Measurements from ENCODE around the gene SH3BP1.

DNA sequence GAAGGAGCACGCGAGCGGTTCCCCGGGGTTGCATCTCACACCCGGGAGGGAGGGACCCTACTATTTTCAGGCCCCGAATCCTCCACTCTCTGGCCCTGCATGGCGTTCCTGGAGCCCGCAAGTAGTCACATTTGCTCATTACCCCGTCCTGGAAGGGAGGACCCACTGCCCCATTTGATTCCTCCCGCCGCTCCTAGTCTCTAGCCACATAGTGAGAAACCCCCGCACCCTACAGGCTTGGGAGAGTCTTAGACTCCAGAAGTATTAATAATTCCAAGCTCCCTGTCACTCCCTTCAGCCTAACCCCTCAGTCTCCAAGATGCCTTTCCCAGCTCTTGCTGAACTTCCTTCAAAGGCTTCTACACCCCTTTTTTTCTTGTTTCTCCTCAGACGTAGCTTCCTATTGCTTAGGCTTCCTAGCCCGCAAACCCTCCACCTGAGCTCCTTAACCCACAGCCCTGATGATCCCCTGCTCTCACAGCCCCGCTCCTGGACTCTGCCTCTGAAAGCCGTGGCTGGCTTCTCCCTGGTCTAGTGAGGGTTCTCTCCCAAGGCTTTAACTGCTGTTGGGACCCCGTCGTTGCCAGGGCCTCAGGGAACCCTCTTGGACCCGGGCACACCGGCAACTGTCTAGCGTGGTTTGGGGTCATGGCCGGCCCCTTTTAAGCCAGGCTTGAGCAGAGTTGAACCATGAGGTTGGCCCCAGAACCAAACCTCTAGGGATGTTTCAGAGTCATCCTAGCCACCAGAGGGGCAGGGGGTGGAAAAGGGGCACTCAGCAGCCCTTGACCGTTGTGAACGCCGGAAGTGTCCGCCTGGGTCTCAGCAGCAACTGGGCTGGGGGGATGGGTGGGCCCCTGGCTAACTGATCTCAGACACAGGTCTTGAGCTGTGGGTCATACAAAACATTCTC lies 30.0 kb upstream of the SH3BP1 start:
- peak; percentile 49; the same call in 1 of the 2 replicates for TF ChIP-seq POLR2AphosphoS5 (IDR thresholded peaks at IDR 0.05; ENCODE audit: low read depth, low read length)
- peak; percentile 98 for TF ChIP-seq TAF1 (IDR thresholded peaks at IDR 0.05; ENCODE audit: borderline replicate concordance, low read depth, low read length)

Measured in GM12892 (cell line).